Measurements from ENCODE around the gene HEMGN.

The HEMGN gene

DNA sequence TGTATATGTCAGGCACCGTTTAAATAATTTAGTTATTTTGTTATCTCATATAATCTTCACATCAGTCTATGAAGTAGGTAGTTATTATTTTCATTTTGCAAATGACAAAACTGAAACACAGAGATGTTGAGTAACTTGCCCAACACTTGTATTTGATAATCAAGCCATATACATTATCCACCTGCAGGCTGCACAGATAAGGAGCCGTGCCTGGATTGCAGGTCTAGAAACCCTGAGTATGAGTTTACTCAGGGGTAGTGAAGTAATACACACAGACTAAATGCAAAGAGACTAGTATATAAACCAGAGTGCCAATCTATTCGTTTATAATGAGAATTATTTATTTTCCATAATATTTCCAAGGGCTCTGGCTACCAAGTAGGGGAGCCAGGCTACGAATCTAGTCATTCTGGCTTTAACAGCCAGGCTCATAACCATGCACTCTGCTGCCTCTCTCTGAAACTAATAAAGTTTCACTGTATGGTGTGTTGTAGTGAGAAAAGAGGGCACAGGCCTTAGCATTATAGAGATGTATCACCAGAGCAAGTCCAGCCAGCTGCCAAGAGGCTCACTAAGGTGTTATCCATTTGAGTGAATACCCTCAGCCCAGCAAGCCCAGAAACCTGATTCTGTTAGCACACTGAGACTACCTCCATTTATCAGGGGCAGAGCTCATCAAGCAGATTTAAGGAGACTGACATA is 4.5 kb downstream of the HEMGN start:
- TF ChIP-seq, protein P1, sequence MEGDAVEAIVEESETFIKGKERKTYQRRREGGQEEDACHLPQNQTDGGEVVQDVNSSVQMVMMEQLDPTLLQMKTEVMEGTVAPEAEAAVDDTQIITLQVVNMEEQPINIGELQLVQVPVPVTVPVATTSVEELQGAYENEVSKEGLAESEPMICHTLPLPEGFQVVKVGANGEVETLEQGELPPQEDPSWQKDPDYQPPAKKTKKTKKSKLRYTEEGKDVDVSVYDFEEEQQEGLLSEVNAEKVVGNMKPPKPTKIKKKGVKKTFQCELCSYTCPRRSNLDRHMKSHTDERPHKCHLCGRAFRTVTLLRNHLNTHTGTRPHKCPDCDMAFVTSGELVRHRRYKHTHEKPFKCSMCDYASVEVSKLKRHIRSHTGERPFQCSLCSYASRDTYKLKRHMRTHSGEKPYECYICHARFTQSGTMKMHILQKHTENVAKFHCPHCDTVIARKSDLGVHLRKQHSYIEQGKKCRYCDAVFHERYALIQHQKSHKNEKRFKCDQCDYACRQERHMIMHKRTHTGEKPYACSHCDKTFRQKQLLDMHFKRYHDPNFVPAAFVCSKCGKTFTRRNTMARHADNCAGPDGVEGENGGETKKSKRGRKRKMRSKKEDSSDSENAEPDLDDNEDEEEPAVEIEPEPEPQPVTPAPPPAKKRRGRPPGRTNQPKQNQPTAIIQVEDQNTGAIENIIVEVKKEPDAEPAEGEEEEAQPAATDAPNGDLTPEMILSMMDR (IDR thresholded peaks at IDR 0.05; ENCODE audit: low read depth, low read length), result no peak
- no peak overlapping the region for H3K4me3 ChIP-seq (replicated peaks in 1 of 2; ENCODE audit: low read depth in 2 of 2, low read length in 2 of 2)
- DNase-seq (ENCODE audit: low read depth in 2 of 2), result no peak

DNA sequence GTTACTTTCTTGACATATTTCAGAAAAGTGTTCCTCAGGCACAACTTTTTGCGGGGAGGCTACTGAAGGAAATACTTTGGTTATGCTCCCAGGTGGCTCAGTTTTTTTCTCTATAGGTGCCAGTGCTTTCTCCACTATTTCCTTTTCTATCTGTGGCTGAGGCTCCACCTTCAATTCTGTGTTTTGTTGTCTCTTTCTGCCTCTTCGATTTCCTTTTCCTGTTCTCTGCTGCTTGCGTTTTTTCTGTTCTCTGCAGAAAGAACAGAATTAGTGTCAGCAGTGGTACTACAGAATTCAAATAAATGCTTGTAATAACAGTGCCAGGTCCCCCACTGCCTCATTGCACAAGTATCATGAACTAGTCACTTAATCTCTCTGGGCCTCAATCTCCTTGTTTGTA is 7.0 kb downstream of the HEMGN start:
- TF ChIP-seq, protein P1 (IDR thresholded peaks at IDR 0.05; ENCODE audit: low read depth, low read length), result no peak
- no peak overlapping the region for H3K4me3 ChIP-seq (replicated peaks in 1 of 2; ENCODE audit: low read depth in 2 of 2, low read length in 2 of 2)
- no peak for DNase-seq (ENCODE audit: low read depth in 2 of 2)

DNA sequence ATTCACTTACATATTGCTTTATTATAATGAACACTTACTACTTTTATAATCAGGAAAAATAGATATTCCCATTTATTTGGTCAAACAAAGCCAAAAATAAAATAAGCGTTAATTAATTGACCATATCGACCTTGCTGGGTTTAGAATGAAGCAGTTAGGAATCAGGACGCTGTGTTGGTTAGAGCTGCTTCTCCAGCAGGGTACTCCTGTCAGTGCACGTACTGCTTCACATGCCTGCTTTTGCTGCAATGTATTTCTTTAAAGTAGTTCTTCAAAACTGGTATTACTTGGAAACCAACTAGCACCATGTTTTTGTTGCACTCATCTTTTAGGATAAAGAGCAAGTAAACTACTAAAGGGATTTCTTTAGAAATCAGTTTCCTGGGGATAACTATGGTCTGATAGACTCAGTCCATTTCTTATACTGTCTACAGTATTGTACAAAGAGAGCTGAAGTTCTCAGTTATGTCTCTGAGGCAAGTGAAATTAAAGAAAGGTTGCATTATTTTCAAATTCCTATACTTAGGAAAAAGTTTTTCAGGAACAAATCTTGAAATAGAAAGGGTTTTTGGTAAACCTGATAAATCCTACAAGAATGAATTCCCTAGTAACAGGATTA is 8.9 kb downstream of the HEMGN start:
- H3K4me3 ChIP-seq (replicated peaks in 1 of 2; ENCODE audit: low read depth in 2 of 2, low read length in 2 of 2), result no peak overlapping the region
- DNase-seq (ENCODE audit: low read depth in 2 of 2), result no peak
- TF ChIP-seq, protein P1 (IDR thresholded peaks at IDR 0.05; ENCODE audit: low read depth, low read length), result no peak

DNA sequence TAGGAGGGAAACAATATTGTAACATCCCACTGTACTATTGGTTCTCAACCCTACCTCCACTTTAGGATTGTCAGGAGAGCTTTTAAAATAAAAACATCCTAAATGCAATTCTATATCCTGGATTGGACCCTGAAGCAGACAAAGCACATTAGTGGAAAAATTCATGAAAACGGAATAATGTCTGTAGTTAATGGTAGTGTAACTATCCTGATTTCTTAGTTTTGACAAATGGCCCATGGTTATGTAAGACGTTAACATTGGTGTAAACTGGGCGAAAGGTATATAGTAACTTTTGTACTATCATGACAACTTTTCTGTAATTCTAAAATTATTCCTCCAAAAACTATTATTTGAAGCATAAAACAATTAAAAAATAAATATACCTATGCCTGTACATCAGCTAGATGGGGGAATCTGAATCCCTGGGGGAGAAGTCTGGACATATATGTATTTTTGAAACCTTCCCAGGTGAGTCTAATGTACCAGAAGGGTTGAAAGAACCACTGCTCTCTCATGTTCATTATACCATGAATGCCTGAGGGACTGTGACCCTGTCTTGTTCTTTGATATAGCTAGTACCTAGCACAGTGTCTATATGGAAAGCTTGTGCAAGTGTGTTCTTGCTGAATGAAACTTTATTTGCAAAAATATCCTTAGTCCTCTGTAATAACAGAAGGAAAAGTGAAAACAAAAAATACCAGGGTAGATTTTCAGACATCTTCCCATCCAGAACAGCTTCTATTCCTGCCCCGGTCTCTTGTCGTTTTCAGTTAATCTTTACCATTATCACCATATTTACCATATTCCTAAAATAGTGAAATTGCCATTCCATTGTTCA is 12.3 kb downstream of the HEMGN start:
- TF ChIP-seq, protein P1 (IDR thresholded peaks at IDR 0.05; ENCODE audit: low read depth, low read length), result no peak
- DNase-seq (ENCODE audit: low read depth in 2 of 2), result no peak
- no peak overlapping the region for H3K4me3 ChIP-seq (replicated peaks in 1 of 2; ENCODE audit: low read depth in 2 of 2, low read length in 2 of 2)

DNA sequence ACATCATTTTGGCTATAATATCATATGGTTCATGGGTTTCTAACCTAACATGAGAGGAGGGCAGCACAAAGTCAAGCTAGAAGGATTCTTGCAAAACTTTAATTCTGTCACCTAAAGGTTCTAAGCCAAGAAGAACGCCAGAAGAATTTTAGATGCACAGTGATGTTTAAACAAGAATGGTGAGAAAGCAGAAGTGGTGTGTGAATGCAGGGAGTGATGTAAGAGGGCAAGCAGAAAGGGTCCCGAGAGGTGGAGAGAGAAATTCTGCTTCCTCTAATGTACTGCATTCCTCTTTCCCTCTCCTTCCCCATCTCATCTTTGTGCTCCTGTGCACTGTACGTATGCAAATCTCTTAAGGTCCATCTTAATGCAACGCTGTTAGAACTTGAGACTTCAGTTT is 13.6 kb downstream of the HEMGN start:
- no peak overlapping the region for H3K4me3 ChIP-seq (replicated peaks in 1 of 2; ENCODE audit: low read depth in 2 of 2, low read length in 2 of 2)
- DNase-seq (ENCODE audit: low read depth in 2 of 2), result no peak
- TF ChIP-seq, protein P1 (IDR thresholded peaks at IDR 0.05; ENCODE audit: low read depth, low read length), result no peak

DNA sequence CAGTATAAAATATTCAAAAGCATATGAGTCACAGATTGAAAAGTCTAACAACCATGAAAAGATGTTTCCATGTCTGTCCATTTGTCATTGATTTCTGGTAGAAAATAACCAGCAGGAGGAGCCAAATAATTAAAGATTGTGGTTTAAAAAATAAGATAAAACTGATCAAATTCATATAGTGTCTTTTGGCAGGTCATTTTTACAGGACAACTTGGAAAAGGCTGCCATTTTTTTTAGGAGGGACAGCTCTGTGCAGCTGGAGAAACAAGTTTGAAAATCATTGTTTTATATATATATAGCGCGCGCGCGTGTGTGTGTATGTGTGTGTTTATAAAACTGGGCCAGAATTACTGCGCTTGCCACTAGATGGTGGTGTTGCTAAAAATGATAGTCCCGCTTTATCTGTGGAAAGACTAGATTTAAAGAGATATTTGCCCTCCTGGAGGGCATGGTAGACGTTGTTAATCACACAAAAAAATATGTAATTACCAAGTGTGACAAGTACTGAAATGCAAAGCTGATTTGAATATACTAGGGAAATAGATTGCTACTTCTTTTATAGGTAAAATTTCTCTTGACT is 14.4 kb downstream of the HEMGN start:
- H3K4me3 ChIP-seq (replicated peaks in 1 of 2; ENCODE audit: low read depth in 2 of 2, low read length in 2 of 2), result peak overlapping the region in 1 of 2 donors; percentile 33
- TF ChIP-seq, protein P1 (IDR thresholded peaks at IDR 0.05; ENCODE audit: low read depth, low read length), result peak; percentile 64
- DNase-seq (ENCODE audit: low read depth in 2 of 2), result peak; percentile 80 to 88
